NCI-H526 (cell line): Measurements from ENCODE around the gene NRXN2.
A peak's percentile ranks its signal among the peaks of the same experiment; 100 is the strongest.

Experiments
- DNase-seq, 2 experiments: peaks; one replicate each; lab custom pipeline; 2025; lab: John Stamatoyannopoulos, UW

Gene NRXN2

GRCh38 chr11:64743591-64744543 is 20.9 kb upstream of the NRXN2 start, which contains the start of gene RASGRP2:
RASGRP2 (minus strand) TSS chr11:64744142; CDS start chr11:64742866, 1,276 bp downstream.
- peak in 1 of 2 experiments; percentile 73 for DNase-seq

- DNase-seq = peak in 1 of 2 experiments; percentile 63
Measured at GRCh38 chr11:64742889-64743590, 20.0 kb upstream of the NRXN2 start.

- peak; percentile 31 to 71 for DNase-seq
Measured at GRCh38 chr11:64742087-64742888, 19.3 kb upstream of the NRXN2 start.

- DNase-seq = peak in 1 of 2 experiments; percentile 68
Measured at GRCh38 chr11:64741375-64742086, 18.5 kb upstream of the NRXN2 start.

- DNase-seq = no peak
Measured at GRCh38 chr11:64739871-64740270, 16.9 kb upstream of the NRXN2 start.

- DNase-seq = no peak
Measured at GRCh38 chr11:64736654-64737053, 13.7 kb upstream of the NRXN2 start.

- no peak for DNase-seq
Measured at GRCh38 chr11:64735725-64736259, 12.8 kb upstream of the NRXN2 start.

GRCh38 chr11:64734811-64735724 is 12.1 kb upstream of the NRXN2 start:
- DNase-seq = no peak

GRCh38 chr11:64731601-64732000 is 8.6 kb upstream of the NRXN2 start:
- DNase-seq = no peak

GRCh38 chr11:64729851-64730382 is 6.9 kb upstream of the NRXN2 start:
- peak in 1 of 2 experiments; percentile 52 for DNase-seq

- DNase-seq = no peak
Measured at GRCh38 chr11:64728757-64729365, 5.9 kb upstream of the NRXN2 start.

- DNase-seq = no peak
Measured at GRCh38 chr11:64726867-64727530, 4.0 kb upstream of the NRXN2 start.

GRCh38 chr11:64726211-64726641 is 3.2 kb upstream of the NRXN2 start:
- no peak for DNase-seq

GRCh38 chr11:64724863-64725532 is 2.0 kb upstream of the NRXN2 start:
- no peak for DNase-seq

GRCh38 chr11:64723907-64724862 is 1.2 kb upstream of the NRXN2 start:
- no peak for DNase-seq

GRCh38 chr11:64722141-64723065 is 594 bp downstream of the NRXN2 start:
- DNase-seq = no peak
